K562 (cell line): ENCODE measurements around the gene GNAT3. TPM values are rescaled to one million over a fixed set of nuclear protein-coding genes. Genes with fewer than 3 reads are reported as not detected.

Experiments used
- ATAC-seq: fragments of 200-7000 bp; cut with Tn5 transposase; 3 replicates; pipeline ENCODE4 v1.9.1; 2020; ENCODE audit warnings: moderate library complexity
- BruUV-seq: library from RNA; stranded (reverse); fragments of 400-500 nt; replicated peaks from 2 replicates; lab custom pipeline; 2021; lab: Mats Ljungman, UMichigan
- CTCF ChIA-PET: fragments of 300-600 bp; formaldehyde crosslinking; extraction: SDS; loops from one replicate; lab custom pipeline; 2021; ENCODE audit warnings: low intra/inter-chr PET ratio; lab: Yijun Ruan, JAX
- POLR2A ChIA-PET: fragments of 300-600, 350-650 bp; sonication (Branson Sonifier 250); formaldehyde crosslinking; extraction: SDS; loops from one replicate; lab custom pipeline; 2021; ENCODE audit warnings: antibody characterized with exemption, inconsistent platforms; lab: Yijun Ruan, JAX
- DNase-seq, 4 experiments: peaks; one replicate each; pipeline versions ENCODE4 v3.0.0 to v3.0.0-alpha.2; 2011 to 2018; ENCODE audit warnings: low spot score in 3 of 4, mixed read lengths in 3 of 4; ENCODE audit errors: extremely low read depth in 1 of 4
- FAIRE-seq: peaks from 2 replicates; lab custom pipeline; 2011; peaks lifted over from hg19 to GRCh38; lab: Jason Lieb, UNC
- H2AFZ ChIP-seq: 2 replicates; pipeline ENCODE4 v1.6.0; 2011; ENCODE audit warnings: low read depth, low read length, control low read depth, inconsistent platforms
- H3K27ac ChIP-seq: fragments of 200-600 bp; 3 replicates; pipeline ENCODE4 v1.8.0; 2011; ENCODE audit warnings: low read depth, mild to moderate bottlenecking, control low read depth, inconsistent platforms, low read length, moderate library complexity, mixed read lengths; ENCODE audit errors: extremely low read depth
- H3K27me3 ChIP-seq, 2 experiments: fragments of 300-600 bp in 1 of 2; 2 replicates in 1 of 2; 3 replicates in 1 of 2; pipeline versions ENCODE4 v1.6.0 to v1.8.0; 2011; ENCODE audit warnings: inconsistent platforms in 2 of 2, low read length in 2 of 2, mild to moderate bottlenecking in 1 of 2, mixed read lengths in 1 of 2, moderate library complexity in 1 of 2; ENCODE audit not compliant: control insufficient read depth in 2 of 2, insufficient read depth in 2 of 2
- H3K36me3 ChIP-seq: fragments of 300-600 bp; 3 replicates; pipeline ENCODE4 v1.8.0; 2011; ENCODE audit warnings: mild to moderate bottlenecking, low read length, inconsistent platforms; ENCODE audit not compliant: control insufficient read depth, insufficient read depth
- H3K4me1 ChIP-seq, 2 experiments: fragments of 200-600 bp in 1 of 2; replicated peaks in 1 of 2; 2 replicates in 1 of 2; 3 replicates in 1 of 2; pipeline versions ENCODE4 v1.5.1 to v1.8.0; 2011; ENCODE audit warnings: inconsistent platforms in 2 of 2, low read length in 2 of 2, mild to moderate bottlenecking in 1 of 2, mixed read lengths in 1 of 2, moderate library complexity in 1 of 2; ENCODE audit not compliant: control insufficient read depth in 2 of 2, insufficient read depth in 2 of 2
- H3K4me2 ChIP-seq: 2 replicates; pipeline ENCODE4 v1.6.1; 2011; ENCODE audit warnings: low read length, control low read depth, inconsistent platforms, mixed read lengths; ENCODE audit not compliant: insufficient read depth
- H3K4me3 ChIP-seq: fragments of 200-600 bp; sonication (generic), shearing (Covaris generic); 2 replicates; pipeline ENCODE4 v1.5.1; 2016; ENCODE audit warnings: control low read depth, inconsistent platforms
- H3K79me2 ChIP-seq: fragments of 200-600 bp; 3 replicates; pipeline ENCODE4 v1.8.0; 2011; ENCODE audit warnings: low read length, inconsistent platforms; ENCODE audit not compliant: control insufficient read depth, insufficient read depth
- H3K9ac ChIP-seq, 2 experiments: 2 replicates each; pipeline versions ENCODE4 v1.6.0 to v1.6.1; 2011; ENCODE audit warnings: low read depth in 2 of 2, low read length in 2 of 2, control low read depth in 1 of 2, inconsistent platforms in 1 of 2, mild to moderate bottlenecking in 1 of 2, mixed read lengths in 1 of 2; ENCODE audit not compliant: insufficient read depth in 1 of 2
- H3K9me1 ChIP-seq: one replicate; pipeline ENCODE4 v1.6.0; 2011; ENCODE audit warnings: inconsistent platforms, mild to moderate bottlenecking, low read length, moderate library complexity; ENCODE audit not compliant: control insufficient read depth, insufficient read depth
- H3K9me3 ChIP-seq: replicated peaks from 2 replicates; pipeline ENCODE4 v1.5.1; 2011; ENCODE audit warnings: low read depth, low read length, inconsistent platforms; ENCODE audit not compliant: control insufficient read depth, insufficient read depth
- H4K20me1 ChIP-seq: replicated peaks from 2 replicates; pipeline ENCODE4 v1.6.1; 2011; ENCODE audit warnings: low read length, inconsistent platforms, mixed read lengths; ENCODE audit not compliant: control insufficient read depth, insufficient read depth
- ZNF277 ChIP-seq: fragments of 250-450 bp; sonication (Bioruptor Pico); IDR thresholded peaks from 2 replicates; pipeline ENCODE4 v1.8.0; 2022; ENCODE audit warnings: inconsistent platforms, mild to moderate bottlenecking, moderate library complexity, borderline replicate concordance
- WGBS: fragments of 100-300 bp; shearing (Covaris generic); methylation state at CpG from one replicate; pipeline ENCODE4 v1.1.6; 2016; ENCODE audit warnings: low coverage, mixed read lengths; ENCODE audit not compliant: insufficient coverage; ENCODE audit errors: missing lambda C conversion rate; 5-methylcytosine and 5-hydroxymethylcytosine counted together
- in situ Hi-C: fragments of 300-500 bp; cut with MboI; formaldehyde crosslinking; loops from 4 replicates; pipeline ENCODE4 v1.15.0; 2018; ENCODE audit warnings: inconsistent platforms, mixed read lengths
- intact Hi-C: fragments of 100-400 bp; cut with micrococcal nuclease; formaldehyde crosslinking; loops from 2 replicates; pipeline ENCODE4 v1.14.2; 2022
- polyA plus RNA-seq, 8 experiments: library from polyadenylated mRNA; depleted of rRNA in 4 of 8; stranded (reverse) in 5 of 8; unstranded in 3 of 8; fragments of >200 nt; fragmentation: Nextera tagmentation in 2 of 8; fragmentation: Illumina TruSeq in 1 of 8; extraction: Ambion mirVana in 2 of 8; extraction: Trizol in 1 of 8; gene quantifications; 2 replicates each; pipeline versions ENCODE4 v1.2.1 to v1.2.3, GENCODE V29; 2011 to 2014; ENCODE audit warnings: inconsistent platforms in 1 of 8, missing spikeins in 1 of 8
- total RNA-seq, 7 experiments: library from RNA; depleted of rRNA in 6 of 7; stranded (reverse); fragments of >200 nt in 6 of 7; fragmentation: Illumina TruSeq in 2 of 7; extraction: Trizol in 2 of 7; gene quantifications; 2 replicates each; pipeline versions ENCODE4 v1.2.1 to v1.2.3, GENCODE V29; 2011 to 2021; ENCODE audit warnings: low replicate concordance in 1 of 7
- TF ChIP-seq, protein P1 (sequence below), 2 experiments: fragments of 450-650 bp; formaldehyde crosslinking in 1 of 2; IDR thresholded peaks; 2 replicates each; pipeline versions ENCODE4 v1.4.0 to v1.6.1; 2014 to 2020; ENCODE audit warnings: mild to moderate bottlenecking in 2 of 2, borderline replicate concordance in 1 of 2, low read depth in 1 of 2

The GNAT3 gene
- total and polyA plus RNA-seq, 9 of the 15 experiments (the other 6 are each of a cell fraction or from before 2014, with no cell fraction given) = not detected

- Histone ChIP-seq H3K9me3 (no peaks in the 10 kb centered on the region), H2AFZ (no peak overlapping the region), H3K27me3 (no peaks in the 10 kb centered on the region), H3K4me1 (no peaks in the 10 kb centered on the region), H3K79me2 (no peaks in the 10 kb centered on the region), H4K20me1 (no peaks in the 10 kb centered on the region), H3K4me2 (no peak overlapping the region), H3K9ac (no peak overlapping the region), H3K27ac (no peak overlapping the region), H3K4me3 (no peak overlapping the region), H3K36me3 (no peaks in the 10 kb centered on the region), H3K9me1 (no peaks in the 10 kb centered on the region)
- intact Hi-C loops (no loop called here), in situ Hi-C loops (no loop called here)
- POLR2A ChIA-PET = no interaction called here
- CTCF ChIA-PET = no interaction called here
- BruUV-seq = no TSS peak
- ATAC-seq = no peak
- FAIRE-seq = no peak
- DNase-seq = no peak
- 0% methylated on average over 4 of the region's 4 CpGs for WGBS
- TF ChIP-seq ZNF277 (CRISPR knock-in tag) = no peak
- TF ChIP-seq, protein P1, sequence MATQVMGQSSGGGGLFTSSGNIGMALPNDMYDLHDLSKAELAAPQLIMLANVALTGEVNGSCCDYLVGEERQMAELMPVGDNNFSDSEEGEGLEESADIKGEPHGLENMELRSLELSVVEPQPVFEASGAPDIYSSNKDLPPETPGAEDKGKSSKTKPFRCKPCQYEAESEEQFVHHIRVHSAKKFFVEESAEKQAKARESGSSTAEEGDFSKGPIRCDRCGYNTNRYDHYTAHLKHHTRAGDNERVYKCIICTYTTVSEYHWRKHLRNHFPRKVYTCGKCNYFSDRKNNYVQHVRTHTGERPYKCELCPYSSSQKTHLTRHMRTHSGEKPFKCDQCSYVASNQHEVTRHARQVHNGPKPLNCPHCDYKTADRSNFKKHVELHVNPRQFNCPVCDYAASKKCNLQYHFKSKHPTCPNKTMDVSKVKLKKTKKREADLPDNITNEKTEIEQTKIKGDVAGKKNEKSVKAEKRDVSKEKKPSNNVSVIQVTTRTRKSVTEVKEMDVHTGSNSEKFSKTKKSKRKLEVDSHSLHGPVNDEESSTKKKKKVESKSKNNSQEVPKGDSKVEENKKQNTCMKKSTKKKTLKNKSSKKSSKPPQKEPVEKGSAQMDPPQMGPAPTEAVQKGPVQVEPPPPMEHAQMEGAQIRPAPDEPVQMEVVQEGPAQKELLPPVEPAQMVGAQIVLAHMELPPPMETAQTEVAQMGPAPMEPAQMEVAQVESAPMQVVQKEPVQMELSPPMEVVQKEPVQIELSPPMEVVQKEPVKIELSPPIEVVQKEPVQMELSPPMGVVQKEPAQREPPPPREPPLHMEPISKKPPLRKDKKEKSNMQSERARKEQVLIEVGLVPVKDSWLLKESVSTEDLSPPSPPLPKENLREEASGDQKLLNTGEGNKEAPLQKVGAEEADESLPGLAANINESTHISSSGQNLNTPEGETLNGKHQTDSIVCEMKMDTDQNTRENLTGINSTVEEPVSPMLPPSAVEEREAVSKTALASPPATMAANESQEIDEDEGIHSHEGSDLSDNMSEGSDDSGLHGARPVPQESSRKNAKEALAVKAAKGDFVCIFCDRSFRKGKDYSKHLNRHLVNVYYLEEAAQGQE (IDR thresholded peaks at IDR 0.05; ENCODE audit: borderline replicate concordance) = no peak
- TF ChIP-seq, protein P1 (CRISPR knock-in tag; IDR thresholded peaks at IDR 0.05; ENCODE audit: low read depth) = no peak
Measured at GRCh38 chr7:80459776-80460510, 51.9 kb downstream of the GNAT3 start.
